GM18508 (cell line): Measurements from ENCODE around the gene BRINP3.
"Not testable (repeated sequence)": the region's sequence is repeated elsewhere in the genome, so short reads cannot be mapped to it uniquely, and the experiment has no call there.

ENCODE experiments used
- ATAC-seq: cut with Tn5 transposase; IDR thresholded peaks from one replicate; pipeline ENCODE4 v1.9.1; 2021; ENCODE audit warnings: moderate number of reproducible peaks; ENCODE audit not compliant: insufficient read depth, unreplicated experiment

The BRINP3 gene

GRCh38 chr1:190138266-190138665 is 339.4 kb downstream of the BRINP3 start:
- no peak for ATAC-seq

GRCh38 chr1:190129366-190129765 is 348.3 kb downstream of the BRINP3 start:
- ATAC-seq = no peak

GRCh38 chr1:190126728-190127127 is 350.9 kb downstream of the BRINP3 start:
- ATAC-seq = no peak

- ATAC-seq = no peak
These were observed 353.6 kb downstream of the BRINP3 start for GRCh38 chr1:190124068-190124467.

GRCh38 chr1:190120564-190120963 is 357.1 kb downstream of the BRINP3 start:
- not testable (repeated sequence) for ATAC-seq

- ATAC-seq = no peak
These were observed 358.0 kb downstream of the BRINP3 start for GRCh38 chr1:190119683-190120082.

- no peak for ATAC-seq
These were observed 360.7 kb downstream of the BRINP3 start for GRCh38 chr1:190116921-190117320.

GRCh38 chr1:190104961-190105360 is 372.7 kb downstream of the BRINP3 start:
- ATAC-seq = no peak

GRCh38 chr1:190102757-190103326 is 374.8 kb downstream of the BRINP3 start:
- no peak for ATAC-seq

GRCh38 chr1:190101756-190102155 is 375.9 kb downstream of the BRINP3 start:
- no peak for ATAC-seq

- ATAC-seq = no peak
These were observed 378.9 kb downstream of the BRINP3 start for GRCh38 chr1:190098756-190099155.

GRCh38 chr1:190098107-190098506 is 379.6 kb downstream of the BRINP3 start:
- ATAC-seq = no peak

- no peak for ATAC-seq
These were observed 382.1 kb downstream of the BRINP3 start for GRCh38 chr1:190095596-190095995.

GRCh38 chr1:190084552-190084951 is 393.1 kb downstream of the BRINP3 start:
- ATAC-seq = no peak

GRCh38 chr1:190068304-190068703 is 409.4 kb downstream of the BRINP3 start:
- ATAC-seq = no peak

GRCh38 chr1:190067592-190067991 is 410.1 kb downstream of the BRINP3 start:
- ATAC-seq = no peak

GRCh38 chr1:190066011-190066410 is 411.7 kb downstream of the BRINP3 start:
- ATAC-seq = no peak

- no peak for ATAC-seq
These were observed 428.4 kb downstream of the BRINP3 start for GRCh38 chr1:190049314-190049713.
